Peyer's patch (tissue), 4 donors: Measurements from ENCODE around the gene FAM107B. TPM values are rescaled to one million over a fixed set of nuclear protein-coding genes. Genes with fewer than 3 reads are reported as not detected.
"Not testable (repeated sequence)": the region's sequence is repeated elsewhere in the genome, so short reads cannot be mapped to it uniquely, and the experiment has no call there.

ENCODE experiments used
- DNase-seq, 3 donors: peaks; one replicate each; pipeline ENCODE4 v3.0.0-alpha.2; 2017 to 2019
- H3K27ac ChIP-seq, 4 donors: fragments of 200-600 bp; sonication (generic); one replicate each; pipeline ENCODE4 v1.5.1; 2016 to 2019
- H3K27me3 ChIP-seq, 2 donors: fragments of 200-600 bp; sonication (generic); one replicate each; pipeline ENCODE4 v1.5.1; 2019
- H3K36me3 ChIP-seq, 3 donors: fragments of 200-600 bp; sonication (generic); one replicate each; pipeline ENCODE4 v1.5.1; 2016 to 2019
- H3K4me1 ChIP-seq, 4 donors: fragments of 200-600 bp; sonication (generic); one replicate each; pipeline ENCODE4 v1.5.1; 2016 to 2019
- H3K4me3 ChIP-seq, 4 donors: fragments of 200-600 bp; sonication (generic); 1 replicate in 3 of 4; 2 replicates in 1 of 4; pipeline ENCODE4 v1.5.1; 2016 to 2019; ENCODE audit warnings: mild to moderate bottlenecking in 1 of 4
- H3K9me3 ChIP-seq, 4 donors: fragments of 200-600 bp; sonication (generic); one replicate each; pipeline ENCODE4 v1.5.1; 2016 to 2019; ENCODE audit warnings: mild to moderate bottlenecking in 1 of 4
- POLR2A ChIP-seq, 2 donors: fragments of 450-650 bp; IDR thresholded peaks; one replicate each; pipeline ENCODE4 v1.5.1; 2017; ENCODE audit warnings: antibody characterized with exemption in 2 of 2, mild to moderate bottlenecking in 2 of 2, moderate library complexity in 2 of 2
- total RNA-seq, 4 donors: library from RNA; depleted of rRNA; stranded (reverse); fragments of >200 nt; gene quantifications; one replicate each; pipeline ENCODE4 v1.1.0, GENCODE V29; 2016
- TF ChIP-seq, protein P1 (sequence below), 6 experiments: fragments of 450-650 bp in 4 of 6; fragments of 200-600 bp in 2 of 6; sonication (generic) in 1 of 6; IDR thresholded peaks; one replicate each; pipeline ENCODE4 v1.5.1; 2017 to 2019; ENCODE audit warnings: antibody characterized with exemption in 6 of 6, mild to moderate bottlenecking in 3 of 6, moderate library complexity in 1 of 6

FAM107B gene
- total RNA-seq, 4 donors from 2014 or later, result 36.6 to 89.1 (median 39.6) TPM

DNA sequence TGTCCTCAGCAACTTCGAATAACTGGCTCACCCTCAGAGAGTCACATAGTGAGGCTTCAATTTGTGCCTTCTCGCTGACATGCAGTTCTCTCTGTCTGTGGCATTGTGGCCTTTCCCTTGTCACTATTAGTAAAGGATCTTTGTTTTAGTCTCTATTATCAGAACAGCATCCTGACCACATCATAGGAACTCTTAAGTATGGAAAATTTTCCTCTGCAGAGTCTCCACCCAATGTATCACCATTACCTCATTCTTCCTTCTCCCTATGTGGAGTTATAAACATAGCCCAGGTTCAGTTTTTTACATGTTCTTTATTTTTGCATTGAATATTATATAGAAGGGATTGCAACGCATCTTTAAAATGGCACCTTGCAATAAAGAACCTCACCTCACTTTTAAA, 112.9 kb downstream of the FAM107B start:
- Histone ChIP-seq H3K9me3 (no peaks in the 10 kb centered on the region), H3K27me3 (no peaks in the 10 kb centered on the region), H3K4me3 (no peak overlapping the region), H3K36me3 (no peaks in the 10 kb centered on the region), H3K27ac (no peak overlapping the region), H3K4me1 (peaks cover 0 to 23% (median 4%) of the 10 kb centered on the region in 4 donors)
- no peak for TF ChIP-seq POLR2A (IDR thresholded peaks at IDR 0.05)
- TF ChIP-seq, protein P1, sequence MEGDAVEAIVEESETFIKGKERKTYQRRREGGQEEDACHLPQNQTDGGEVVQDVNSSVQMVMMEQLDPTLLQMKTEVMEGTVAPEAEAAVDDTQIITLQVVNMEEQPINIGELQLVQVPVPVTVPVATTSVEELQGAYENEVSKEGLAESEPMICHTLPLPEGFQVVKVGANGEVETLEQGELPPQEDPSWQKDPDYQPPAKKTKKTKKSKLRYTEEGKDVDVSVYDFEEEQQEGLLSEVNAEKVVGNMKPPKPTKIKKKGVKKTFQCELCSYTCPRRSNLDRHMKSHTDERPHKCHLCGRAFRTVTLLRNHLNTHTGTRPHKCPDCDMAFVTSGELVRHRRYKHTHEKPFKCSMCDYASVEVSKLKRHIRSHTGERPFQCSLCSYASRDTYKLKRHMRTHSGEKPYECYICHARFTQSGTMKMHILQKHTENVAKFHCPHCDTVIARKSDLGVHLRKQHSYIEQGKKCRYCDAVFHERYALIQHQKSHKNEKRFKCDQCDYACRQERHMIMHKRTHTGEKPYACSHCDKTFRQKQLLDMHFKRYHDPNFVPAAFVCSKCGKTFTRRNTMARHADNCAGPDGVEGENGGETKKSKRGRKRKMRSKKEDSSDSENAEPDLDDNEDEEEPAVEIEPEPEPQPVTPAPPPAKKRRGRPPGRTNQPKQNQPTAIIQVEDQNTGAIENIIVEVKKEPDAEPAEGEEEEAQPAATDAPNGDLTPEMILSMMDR (IDR thresholded peaks at IDR 0.05), result no peak
- no peak for DNase-seq

DNA sequence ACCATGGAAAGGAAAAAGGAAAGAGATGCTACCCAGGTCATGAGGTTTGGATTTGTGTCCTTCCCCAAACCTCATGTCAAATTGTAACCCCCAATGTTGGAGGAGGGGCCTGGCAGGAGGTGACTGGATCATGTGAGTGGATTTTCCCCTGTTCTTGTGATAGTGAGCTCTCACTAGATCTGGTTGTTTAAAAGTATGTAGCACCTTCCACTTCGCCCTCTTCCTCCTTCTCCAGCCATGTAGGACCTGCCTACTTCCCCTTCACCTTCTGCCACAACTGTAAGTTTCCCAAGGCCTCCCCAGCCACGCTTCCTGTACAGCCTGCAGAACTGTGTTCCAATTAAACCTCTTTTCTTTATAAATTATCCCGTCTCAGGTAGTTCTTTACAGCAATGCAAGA, 113.9 kb downstream of the FAM107B start:
- no peaks in the 10 kb centered on the region for H3K27me3 ChIP-seq
- TF ChIP-seq POLR2A (IDR thresholded peaks at IDR 0.05), result no peak
- TF ChIP-seq, protein P1 (IDR thresholded peaks at IDR 0.05), result no peak
- H3K36me3 ChIP-seq, result no peaks in the 10 kb centered on the region
- DNase-seq, result no peak
- peaks cover 0 to 23% (median 4%) of the 10 kb centered on the region in 4 donors for H3K4me1 ChIP-seq
- peak overlapping the region in 1 of 4 donors; percentile 73 for H3K27ac ChIP-seq
- H3K9me3 ChIP-seq, result no peaks in the 10 kb centered on the region
- H3K4me3 ChIP-seq, result no peak overlapping the region

DNA sequence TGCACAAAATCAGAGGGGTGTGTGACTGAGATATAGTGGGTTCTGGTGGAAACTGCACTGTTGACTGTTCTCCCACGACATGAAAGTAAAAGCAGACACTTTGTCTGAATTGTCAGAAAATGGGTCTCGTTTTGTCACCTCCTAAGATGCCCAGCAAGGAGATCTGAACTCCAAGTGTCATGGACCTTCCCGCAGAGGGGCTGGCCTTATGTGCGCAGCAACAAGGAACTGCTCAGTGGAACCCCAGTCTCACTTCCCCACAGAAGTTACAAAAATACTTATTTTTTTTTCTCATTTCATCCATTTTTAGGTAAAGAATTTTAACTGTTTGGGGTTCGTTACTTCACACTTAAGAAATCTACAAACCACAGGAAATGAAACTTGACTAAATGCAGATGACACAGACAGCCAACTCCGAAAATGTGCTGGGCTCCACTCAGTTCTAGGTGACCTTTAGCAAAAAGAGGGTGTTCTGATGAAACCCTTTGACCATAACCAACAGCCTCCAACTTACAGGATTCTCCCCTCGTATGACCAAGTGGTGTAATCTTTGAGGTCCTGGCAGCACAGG, 115.0 kb downstream of the FAM107B start:
- H3K36me3 ChIP-seq, result no peaks in the 10 kb centered on the region
- H3K27ac ChIP-seq, result peak overlapping the region in 2 of 4 donors; percentile 45 to 73
- H3K9me3 ChIP-seq, result no peaks in the 10 kb centered on the region
- peaks cover 0 to 23% (median 4%) of the 10 kb centered on the region in 4 donors for H3K4me1 ChIP-seq
- TF ChIP-seq, protein P1 (IDR thresholded peaks at IDR 0.05), result no peak
- TF ChIP-seq POLR2A (IDR thresholded peaks at IDR 0.05), result no peak
- no peak overlapping the region for H3K4me3 ChIP-seq
- peak in 2 of 3 donors; percentile 75 to 78 for DNase-seq
- H3K27me3 ChIP-seq, result no peaks in the 10 kb centered on the region

DNA sequence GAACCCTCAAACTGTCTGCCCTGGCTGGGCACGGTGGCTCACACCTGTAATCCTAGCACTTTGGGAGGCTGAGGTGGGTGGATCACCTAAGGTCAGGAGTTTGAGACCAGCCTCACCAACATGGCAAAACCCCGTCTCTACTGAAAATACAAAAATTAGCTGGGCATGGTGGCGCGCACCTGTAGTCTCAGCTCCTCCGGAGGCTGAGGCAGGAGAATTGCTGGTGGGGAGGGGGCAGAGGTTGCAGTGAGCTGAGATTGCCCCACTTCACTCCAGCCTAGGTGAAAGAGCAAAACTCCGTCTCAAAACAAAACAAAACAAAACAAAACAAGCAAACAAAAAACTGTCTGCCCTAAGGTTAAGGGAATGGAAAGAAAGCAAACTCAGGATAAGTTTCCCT, 115.6 kb downstream of the FAM107B start:
- not testable (repeated sequence) for H3K4me3 ChIP-seq, H3K36me3 ChIP-seq, DNase-seq, H3K9me3 ChIP-seq, H3K27me3 ChIP-seq
- peaks cover 0 to 23% (median 4%) of the 10 kb centered on the region in 4 donors for H3K4me1 ChIP-seq
- peak overlapping the region in 2 of 4 donors; percentile 45 to 73 for H3K27ac ChIP-seq

DNA sequence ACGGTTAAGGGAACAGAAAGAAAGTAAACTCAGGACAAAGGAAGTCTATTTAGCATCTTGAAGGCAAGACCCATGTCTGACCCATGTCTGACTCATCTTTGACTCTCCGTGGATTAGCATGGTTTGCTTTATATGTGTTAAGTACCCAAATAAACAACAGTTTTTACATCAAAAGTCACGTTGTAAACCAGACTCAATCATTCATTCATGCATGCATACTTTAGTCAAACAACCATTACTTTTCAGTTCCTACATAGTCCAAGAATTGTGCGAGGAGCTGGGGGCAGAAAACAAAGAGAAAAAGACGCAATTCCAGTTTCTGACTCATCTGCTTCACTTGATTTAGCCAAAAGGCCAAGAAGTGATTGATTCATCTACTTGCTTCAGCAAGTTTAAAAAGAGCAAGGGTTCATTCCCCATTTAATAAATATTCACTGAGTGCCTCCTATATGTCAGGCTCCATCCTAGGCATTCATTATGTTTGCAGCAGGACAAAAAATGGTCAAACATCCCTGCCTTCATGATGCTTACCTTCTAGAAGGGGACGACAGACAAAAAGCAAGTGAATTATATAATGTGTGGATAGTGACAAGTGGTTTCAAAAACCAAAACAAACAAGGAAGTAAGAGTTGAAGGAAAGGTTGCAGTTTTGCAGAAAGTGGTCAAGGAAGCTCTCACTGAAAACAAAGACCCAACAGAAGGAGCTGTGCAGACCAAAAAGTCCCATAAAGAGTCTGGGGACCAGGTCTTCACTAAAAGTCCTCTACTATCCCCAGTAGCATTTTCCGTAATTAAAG, 116.2 kb downstream of the FAM107B start:
- H3K27me3 ChIP-seq, result no peaks in the 10 kb centered on the region
- DNase-seq, result no peak
- peak overlapping the region in 2 of 4 donors; percentile 45 to 73 for H3K27ac ChIP-seq

More for the DNA sequence above, 116.2 kb downstream of the FAM107B start:
- peaks cover 0 to 29% (median 7%) of the 10 kb centered on the region in 4 donors for H3K4me1 ChIP-seq
- TF ChIP-seq POLR2A (IDR thresholded peaks at IDR 0.05), result no peak
- TF ChIP-seq, protein P1 (IDR thresholded peaks at IDR 0.05), result no peak
- no peak overlapping the region for H3K4me3 ChIP-seq
- no peaks in the 10 kb centered on the region for H3K9me3 ChIP-seq
- no peaks in the 10 kb centered on the region for H3K36me3 ChIP-seq
